Measurements from ENCODE around the gene HMG20A. TPM values are rescaled to one million over a fixed set of nuclear protein-coding genes. Genes with fewer than 3 reads are reported as not detected.

Gene HMG20A
- total RNA-seq, 6 experiments from 2014 or later, result 26.6 to 30.5 (median 28.3) TPM

DNA sequence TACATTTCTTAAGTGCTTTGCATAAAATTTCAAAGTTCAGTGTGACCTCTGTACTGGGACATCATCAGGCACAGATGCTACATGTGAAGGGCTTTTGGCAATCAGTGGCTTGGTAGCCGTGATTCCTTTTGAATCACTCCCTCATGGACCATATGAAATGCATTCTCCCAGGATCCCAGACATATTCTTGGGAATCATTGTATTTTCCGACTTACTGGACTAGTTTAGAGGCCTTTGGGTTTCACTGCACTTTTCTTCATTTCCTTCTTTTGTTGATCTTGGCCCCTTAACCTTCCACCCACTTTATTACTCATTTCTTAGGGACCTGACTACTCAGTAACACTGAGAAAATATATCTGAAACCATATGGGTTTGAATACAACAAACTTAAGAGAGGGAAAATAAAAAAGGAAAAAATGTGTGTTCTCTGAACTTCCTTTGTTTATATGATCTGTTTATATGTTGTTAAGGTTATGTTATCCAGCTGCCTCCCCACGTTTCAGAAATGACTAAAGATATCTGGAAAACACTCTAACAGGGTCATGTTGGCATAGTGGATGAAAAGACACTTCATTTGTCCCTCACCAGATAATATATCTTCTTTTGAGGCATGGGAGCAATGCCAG is 35.1 kb downstream of the HMG20A start:
- Mint-ChIP-seq H3K36me3 (ENCODE audit: low read depth) (peaks cover 7% of the 10 kb centered on the region), H3K4me3 (peak overlapping the region; percentile 46), H3K9me3 (no peaks in the 10 kb centered on the region), H3K4me1 (ENCODE audit: low read depth) (peaks cover 10% of the 10 kb centered on the region), H3K27me3 (ENCODE audit: insufficient read depth) (no peaks in the 10 kb centered on the region; the same call in 1 of the 2 replicates), H3K27ac (peak overlapping the region; percentile 93)
- peak; percentile 67 for DNase-seq
- TF ChIP-seq, protein P1, sequence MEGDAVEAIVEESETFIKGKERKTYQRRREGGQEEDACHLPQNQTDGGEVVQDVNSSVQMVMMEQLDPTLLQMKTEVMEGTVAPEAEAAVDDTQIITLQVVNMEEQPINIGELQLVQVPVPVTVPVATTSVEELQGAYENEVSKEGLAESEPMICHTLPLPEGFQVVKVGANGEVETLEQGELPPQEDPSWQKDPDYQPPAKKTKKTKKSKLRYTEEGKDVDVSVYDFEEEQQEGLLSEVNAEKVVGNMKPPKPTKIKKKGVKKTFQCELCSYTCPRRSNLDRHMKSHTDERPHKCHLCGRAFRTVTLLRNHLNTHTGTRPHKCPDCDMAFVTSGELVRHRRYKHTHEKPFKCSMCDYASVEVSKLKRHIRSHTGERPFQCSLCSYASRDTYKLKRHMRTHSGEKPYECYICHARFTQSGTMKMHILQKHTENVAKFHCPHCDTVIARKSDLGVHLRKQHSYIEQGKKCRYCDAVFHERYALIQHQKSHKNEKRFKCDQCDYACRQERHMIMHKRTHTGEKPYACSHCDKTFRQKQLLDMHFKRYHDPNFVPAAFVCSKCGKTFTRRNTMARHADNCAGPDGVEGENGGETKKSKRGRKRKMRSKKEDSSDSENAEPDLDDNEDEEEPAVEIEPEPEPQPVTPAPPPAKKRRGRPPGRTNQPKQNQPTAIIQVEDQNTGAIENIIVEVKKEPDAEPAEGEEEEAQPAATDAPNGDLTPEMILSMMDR (IDR thresholded peaks at IDR 0.05), result no peak

DNA sequence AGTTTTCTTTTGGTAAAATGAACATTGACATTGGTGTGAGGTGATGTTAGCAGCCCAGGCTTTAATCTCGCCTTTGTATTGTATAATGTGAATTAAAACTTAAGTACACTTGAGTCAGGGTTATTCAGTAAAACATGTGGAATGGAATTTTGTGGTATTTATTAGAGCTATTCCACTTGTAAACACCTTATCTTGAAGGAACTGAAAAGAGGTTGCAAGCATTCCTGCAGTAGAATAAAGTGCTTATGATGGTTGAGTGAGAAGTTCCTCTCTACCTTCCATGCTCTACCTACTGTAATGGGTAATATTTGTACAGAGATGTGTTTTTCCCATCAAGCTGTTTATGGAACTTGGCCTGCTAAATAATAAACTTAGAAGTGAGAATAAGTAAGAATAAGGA is 36.1 kb downstream of the HMG20A start:
- Mint-ChIP-seq H3K9me3 (no peaks in the 10 kb centered on the region), H3K27me3 (ENCODE audit: insufficient read depth) (peaks cover 2% of the 10 kb centered on the region; the same call in 1 of the 2 replicates), H3K4me3 (peak overlapping the region; percentile 68), H3K36me3 (ENCODE audit: low read depth) (no peaks in the 10 kb centered on the region; the same call in none of the 2 replicates), H3K27ac (peak overlapping the region; percentile 93), H3K4me1 (ENCODE audit: low read depth) (peaks cover 10% of the 10 kb centered on the region)
- TF ChIP-seq, protein P1 (IDR thresholded peaks at IDR 0.05), result no peak
- no peak for DNase-seq

DNA sequence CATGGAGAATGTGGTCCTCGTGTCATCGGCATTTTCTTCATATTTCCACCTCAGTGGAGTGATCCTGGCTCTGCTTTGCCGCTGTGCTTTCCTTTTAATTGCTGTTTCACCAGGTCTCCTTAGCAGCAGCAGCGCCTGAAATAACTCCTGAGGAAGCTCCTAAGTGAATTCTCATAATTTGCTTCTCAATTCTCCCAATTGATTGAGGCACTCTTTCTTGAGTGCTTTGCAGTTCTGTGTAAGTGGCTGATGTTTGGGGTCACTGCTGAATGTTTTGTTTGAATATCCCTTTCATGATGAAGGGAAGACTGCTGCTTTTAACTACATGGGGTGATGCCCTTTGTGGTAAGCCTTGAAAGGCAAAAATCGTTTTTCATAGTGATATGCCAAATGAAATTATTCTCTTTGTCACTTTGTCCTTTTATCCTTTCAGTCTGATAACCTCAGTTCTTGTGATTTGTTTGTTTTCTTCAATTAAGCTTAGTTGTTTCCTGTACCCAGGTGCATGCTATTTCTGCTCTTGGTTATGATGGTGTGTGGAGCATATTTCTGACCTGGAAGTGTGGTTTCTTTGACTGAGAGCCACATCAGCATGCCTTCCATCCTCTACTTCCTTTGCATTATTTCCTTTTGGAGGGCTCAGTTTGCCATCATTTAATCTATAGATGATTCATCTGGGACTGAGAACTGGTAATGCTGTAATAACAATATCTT is 36.7 kb downstream of the HMG20A start:
- DNase-seq, result no peak
- Mint-ChIP-seq H3K27ac (peak overlapping the region; percentile 93), H3K4me1 (ENCODE audit: low read depth) (peaks cover 4% of the 10 kb centered on the region)

DNA sequence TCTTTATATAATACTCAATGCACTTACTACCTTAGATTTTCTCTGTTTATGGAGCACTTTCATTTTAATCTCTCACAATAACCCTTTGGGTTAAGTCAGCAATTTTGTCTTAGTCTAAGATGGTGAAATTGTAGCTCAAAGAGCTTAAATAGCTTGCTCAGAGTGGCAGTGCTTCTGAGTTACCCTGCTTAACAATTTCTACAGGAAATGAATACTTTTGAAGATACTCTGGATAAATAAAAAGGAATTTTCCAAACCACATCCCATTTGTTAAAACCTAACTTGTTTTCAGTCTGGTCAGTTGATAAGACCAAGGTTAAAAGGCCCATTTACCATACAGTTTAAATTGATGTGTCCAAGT is 37.2 kb downstream of the HMG20A start:
- H3K4me3 Mint-ChIP-seq, result peak overlapping the region; percentile 68
- DNase-seq, result peak; percentile 39
- no peaks in the 10 kb centered on the region; the same call in none of the 2 replicates for H3K36me3 Mint-ChIP-seq (ENCODE audit: low read depth)
- H3K27me3 Mint-ChIP-seq (ENCODE audit: insufficient read depth), result peaks cover 2% of the 10 kb centered on the region; the same call in 1 of the 2 replicates
- peak overlapping the region; percentile 93 for H3K27ac Mint-ChIP-seq
- TF ChIP-seq, protein P1 (IDR thresholded peaks at IDR 0.05), result no peak
- H3K4me1 Mint-ChIP-seq (ENCODE audit: low read depth), result no peaks in the 10 kb centered on the region; the same call in 1 of the 2 replicates
- no peaks in the 10 kb centered on the region for H3K9me3 Mint-ChIP-seq

More for the DNA sequence above, 36.7 kb downstream of the HMG20A start:
- H3K27me3 Mint-ChIP-seq (ENCODE audit: insufficient read depth), result peaks cover 2% of the 10 kb centered on the region; the same call in 1 of the 2 replicates
- no peaks in the 10 kb centered on the region; the same call in none of the 2 replicates for H3K36me3 Mint-ChIP-seq (ENCODE audit: low read depth)
- H3K9me3 Mint-ChIP-seq, result no peaks in the 10 kb centered on the region
- peak overlapping the region; percentile 68 for H3K4me3 Mint-ChIP-seq
- TF ChIP-seq, protein P1 (IDR thresholded peaks at IDR 0.05), result no peak

DNA sequence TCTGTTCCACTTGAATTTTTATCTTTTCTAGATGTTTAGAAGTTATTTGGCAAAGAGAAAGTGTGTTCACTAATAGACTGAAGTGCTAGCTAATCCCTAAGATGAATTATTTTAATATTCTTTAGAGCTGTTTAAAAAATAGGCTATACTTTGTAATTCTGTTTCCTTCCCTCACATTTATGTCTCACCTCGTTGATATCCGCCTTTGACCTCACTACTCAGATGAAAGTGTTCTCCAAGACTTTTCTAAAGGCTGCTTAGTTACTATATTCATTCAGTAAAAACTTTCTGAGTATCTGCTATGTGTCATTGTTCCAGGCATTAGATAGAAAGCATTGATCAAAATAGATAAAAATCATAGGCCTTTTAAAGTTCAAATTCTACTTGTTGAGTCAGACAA is 38.3 kb downstream of the HMG20A start:
- H3K9me3 Mint-ChIP-seq, result no peaks in the 10 kb centered on the region

More for the DNA sequence above, 38.3 kb downstream of the HMG20A start:
- TF ChIP-seq, protein P1 (IDR thresholded peaks at IDR 0.05), result no peak
- no peak for DNase-seq
- H3K4me3 Mint-ChIP-seq, result peak overlapping the region; percentile 15; the same call in 1 of the 2 replicates
- H3K27ac Mint-ChIP-seq, result peak overlapping the region; percentile 67
- H3K4me1 Mint-ChIP-seq (ENCODE audit: low read depth), result no peaks in the 10 kb centered on the region
- H3K36me3 Mint-ChIP-seq (ENCODE audit: low read depth), result no peaks in the 10 kb centered on the region; the same call in none of the 2 replicates
- peaks cover 2% of the 10 kb centered on the region; the same call in 1 of the 2 replicates for H3K27me3 Mint-ChIP-seq (ENCODE audit: insufficient read depth)
